ENCODE results near the gene MAD1L1.
"Not testable (repeated sequence)": the region's sequence is repeated elsewhere in the genome, so short reads cannot be mapped to it uniquely, and the experiment has no call there.

The MAD1L1 gene

GRCh38 chr7:2232766-2233520, at the start of gene MAD1L1:
MAD1L1 (minus strand) TSS chr7:2232945; CDS start chr7:2230133, 2,812 bp downstream.
- peak in 55 of 56 donors; percentile 10 to 90 (median 72) for DNase-seq

GRCh38 chr7:2282185-2282751, 49.5 kb upstream of the MAD1L1 start:
- DNase-seq: no peak

- peak in 8 of 56 donors; percentile 3 to 25 (median 9) for DNase-seq
Observed at GRCh38 chr7:2281541-2281940, 48.8 kb upstream of the MAD1L1 start.

GRCh38 chr7:2280424-2280823, 47.7 kb upstream of the MAD1L1 start:
- DNase-seq: no peak

GRCh38 chr7:2279896-2280295, 47.2 kb upstream of the MAD1L1 start:
- DNase-seq: no peak

DNA sequence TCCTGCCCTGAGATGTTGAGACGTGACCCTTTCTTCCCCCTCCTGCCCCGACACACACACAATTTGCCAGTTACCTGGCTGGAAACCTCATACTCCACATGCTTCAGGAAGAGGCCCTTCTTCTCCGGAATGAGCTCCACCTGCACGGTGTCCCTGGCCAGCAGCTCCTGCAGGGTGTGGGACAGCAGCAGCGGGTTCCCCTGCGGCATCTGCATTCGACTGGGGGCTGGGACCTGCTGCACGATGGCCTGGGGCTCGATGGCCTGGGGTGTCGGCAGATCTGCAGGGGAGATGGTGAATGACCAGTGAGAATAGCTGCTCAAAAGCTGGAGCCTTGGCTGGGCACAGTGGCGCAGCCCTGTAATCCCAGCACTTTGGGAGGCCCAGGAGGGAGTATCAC, 45.3 kb upstream of the MAD1L1 start:
- no peak for DNase-seq

DNA sequence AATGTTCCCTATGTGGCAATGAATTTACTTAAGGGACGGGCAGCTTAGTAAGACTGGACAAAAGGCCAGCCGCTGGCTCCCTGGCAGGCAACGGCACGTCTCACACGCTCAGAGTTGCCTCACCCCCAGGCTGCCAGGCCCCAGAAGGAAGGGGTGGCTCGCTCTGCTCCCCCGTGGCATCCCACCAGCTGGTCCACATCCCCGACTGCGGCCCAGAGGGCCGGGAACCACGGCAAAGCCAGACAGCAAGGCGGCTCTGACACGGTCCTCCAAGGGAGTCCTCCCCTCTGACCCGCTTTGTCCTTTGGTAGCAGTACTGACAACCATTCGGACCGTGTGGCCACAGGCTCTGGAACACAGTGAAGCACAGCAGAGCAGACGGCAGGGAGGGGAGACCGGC, 43.4 kb upstream of the MAD1L1 start:
- DNase-seq: peak in 1 of 56 donors; percentile 16

DNA sequence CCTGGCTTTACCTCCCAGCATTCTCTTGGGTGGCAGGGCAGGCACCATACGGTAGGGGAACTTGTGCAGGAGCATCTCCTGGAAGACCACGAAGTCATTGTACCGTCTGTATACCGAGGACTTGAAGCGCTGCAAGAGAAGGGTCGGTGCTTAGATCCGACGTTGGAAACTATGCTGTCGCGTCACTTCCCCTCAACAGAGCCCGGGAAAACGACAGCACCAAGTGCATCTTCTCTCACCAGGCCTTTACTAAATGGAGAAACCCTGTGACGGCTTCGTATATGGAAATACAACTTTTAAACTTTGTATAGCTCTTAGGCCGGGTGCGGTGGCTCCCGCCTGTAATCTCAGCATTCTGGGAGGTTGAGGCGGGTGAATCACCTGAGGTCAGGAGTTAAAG, 42.4 kb upstream of the MAD1L1 start:
- DNase-seq: no peak

DNA sequence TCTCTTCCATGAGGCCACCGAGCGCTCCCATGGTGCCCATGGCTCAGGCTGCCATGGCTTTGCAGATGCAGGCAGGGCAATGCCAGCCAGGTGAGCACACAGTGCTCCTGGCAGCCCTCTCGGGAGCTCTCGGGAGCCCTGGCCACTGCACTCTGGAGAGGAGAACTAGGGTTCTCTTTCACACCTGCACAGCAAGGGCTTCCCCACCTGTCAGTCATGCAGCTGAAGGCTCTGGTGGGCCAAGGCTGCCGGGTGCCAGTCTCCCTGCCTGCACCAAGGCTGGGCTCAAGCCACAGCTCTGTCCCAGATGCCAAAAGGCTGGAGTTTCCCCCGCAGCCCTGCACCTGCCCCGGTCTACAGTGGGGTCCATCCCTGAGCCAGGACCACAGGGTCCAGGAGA, 41.9 kb upstream of the MAD1L1 start:
- DNase-seq: no peak

DNA sequence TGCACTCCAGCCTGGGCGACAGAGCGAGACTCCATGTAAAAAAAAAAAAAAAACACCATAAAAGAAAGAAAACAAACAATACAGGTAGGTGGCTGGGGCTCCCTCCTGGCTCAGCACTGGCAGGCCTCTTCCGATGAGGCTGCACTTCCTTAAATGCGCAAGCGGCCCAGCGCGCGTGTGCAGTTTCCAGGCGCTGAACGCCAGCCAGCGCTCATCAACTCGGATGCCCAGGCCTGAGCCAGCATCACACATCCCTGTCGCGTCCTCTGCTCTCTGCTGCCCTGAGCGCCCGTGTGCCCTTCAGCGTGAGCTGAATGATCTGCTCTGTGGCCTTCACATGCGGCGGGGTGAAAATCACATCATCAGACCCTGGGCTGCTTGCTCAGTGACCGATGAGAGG, 41.1 kb upstream of the MAD1L1 start:
- no peak for DNase-seq

- peak in 5 of 56 donors; percentile 5 to 40 (median 13) for DNase-seq
Observed at GRCh38 chr7:2272031-2272430, 39.3 kb upstream of the MAD1L1 start.

- DNase-seq: peak in 2 of 56 donors; percentile 25 to 40
Observed at GRCh38 chr7:2271273-2272026, 38.7 kb upstream of the MAD1L1 start.

- no peak for DNase-seq
Observed at GRCh38 chr7:2270495-2270894, 37.8 kb upstream of the MAD1L1 start.

DNA sequence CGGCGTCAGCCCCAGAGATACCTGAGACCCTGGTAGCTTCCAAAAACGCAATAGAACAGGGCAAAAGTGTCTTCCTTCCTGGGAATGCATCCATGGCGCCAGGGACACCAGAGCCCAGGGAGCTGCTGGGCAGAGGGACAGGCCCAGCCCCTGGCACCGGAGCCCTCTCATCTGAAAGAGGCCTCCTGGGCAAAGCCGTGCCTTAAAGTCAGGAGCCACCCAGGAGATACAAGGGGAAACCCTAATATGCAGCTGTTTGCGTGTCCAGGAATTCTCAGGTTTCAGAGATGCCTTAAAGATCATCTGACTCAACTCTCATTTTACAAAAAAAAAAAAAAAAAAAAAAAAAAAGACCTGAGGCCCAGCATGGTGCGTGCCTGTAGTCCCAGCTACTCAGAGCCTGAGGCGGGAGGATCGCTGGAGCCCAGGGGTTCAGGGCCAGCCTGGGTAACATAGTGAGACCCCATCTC, 37.3 kb upstream of the MAD1L1 start:
- no peak for DNase-seq

DNA sequence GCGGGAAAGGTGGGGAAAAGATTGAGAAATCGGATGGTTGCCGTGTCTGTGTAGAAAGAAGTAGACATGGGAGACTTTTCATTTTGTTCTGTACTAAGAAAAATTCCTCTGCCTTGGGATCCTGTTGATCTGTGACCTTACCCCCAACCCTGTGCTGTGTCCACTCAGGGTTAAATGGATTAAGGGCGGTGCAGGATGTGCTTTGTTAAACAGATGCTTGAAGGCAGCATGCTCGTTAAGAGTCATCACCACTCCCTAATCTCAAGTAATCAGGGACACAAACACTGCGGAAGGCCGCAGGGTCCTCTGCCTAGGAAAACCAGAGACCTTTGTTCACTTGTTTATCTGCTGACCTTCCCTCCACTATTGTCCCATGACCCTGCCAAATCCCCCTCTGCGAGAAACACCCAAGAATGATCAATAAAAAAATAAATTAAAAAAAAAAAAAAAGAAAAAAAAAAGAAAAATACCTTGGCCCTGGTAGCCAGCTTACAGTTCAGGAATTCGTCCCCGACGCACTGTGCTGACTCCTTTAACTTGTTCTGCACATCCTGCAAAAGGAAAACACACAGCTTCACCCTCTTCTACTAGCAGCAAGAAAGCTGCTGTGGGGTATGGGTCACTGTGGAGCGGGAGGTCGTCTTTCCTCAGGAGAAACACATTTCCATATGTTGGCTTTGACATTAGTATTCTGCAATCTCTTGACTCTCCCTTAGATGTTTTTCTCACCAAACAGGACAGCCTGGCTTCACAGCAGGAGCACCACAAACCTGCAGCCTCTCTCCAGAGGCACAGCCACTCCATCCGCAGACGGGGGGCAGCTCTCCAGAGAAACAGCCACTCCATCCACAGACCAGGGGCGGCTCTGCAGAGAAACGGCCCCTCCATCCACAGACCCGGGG, 36.6 kb upstream of the MAD1L1 start:
- DNase-seq: not testable (repeated sequence)

DNA sequence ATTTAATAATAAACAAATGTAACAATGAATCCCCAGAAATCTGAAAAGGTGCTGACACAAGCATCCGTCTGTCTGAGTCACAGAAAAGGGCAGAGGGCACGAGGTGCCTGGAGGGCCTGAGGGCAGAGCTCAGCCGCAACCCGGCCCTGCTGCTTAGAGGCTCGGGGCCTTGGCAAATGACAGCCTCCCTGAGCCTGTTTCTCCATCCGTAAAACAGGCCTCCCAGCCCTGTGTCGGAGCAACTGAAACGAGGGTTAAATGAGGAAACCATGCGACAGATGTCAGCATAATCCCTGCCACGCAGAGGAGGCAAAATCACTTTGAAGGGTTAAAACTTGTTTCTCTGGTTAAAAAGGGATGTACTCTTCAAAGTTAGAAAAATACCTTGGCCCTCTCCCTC, 34.2 kb upstream of the MAD1L1 start:
- DNase-seq: no peak

DNA sequence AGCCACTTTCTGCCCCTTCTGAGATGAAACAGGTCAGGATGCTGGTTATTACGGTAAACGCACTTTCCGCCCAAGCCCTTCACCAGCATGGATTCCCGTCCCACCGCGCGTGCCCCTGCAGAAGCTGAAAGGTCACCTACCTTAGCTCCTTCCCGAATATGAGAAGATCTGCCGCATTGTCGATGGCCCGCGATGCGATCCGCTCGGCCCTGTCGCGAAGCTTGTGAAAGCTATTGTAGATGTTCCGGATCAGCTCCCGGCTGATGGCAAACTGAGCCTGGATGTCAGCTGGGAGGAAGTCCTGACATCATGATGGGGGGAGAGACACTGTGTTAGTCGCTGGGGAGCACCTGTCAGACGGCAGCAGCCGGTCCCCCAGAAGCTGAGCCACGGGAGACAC, 31.4 kb upstream of the MAD1L1 start:
- DNase-seq: no peak

DNA sequence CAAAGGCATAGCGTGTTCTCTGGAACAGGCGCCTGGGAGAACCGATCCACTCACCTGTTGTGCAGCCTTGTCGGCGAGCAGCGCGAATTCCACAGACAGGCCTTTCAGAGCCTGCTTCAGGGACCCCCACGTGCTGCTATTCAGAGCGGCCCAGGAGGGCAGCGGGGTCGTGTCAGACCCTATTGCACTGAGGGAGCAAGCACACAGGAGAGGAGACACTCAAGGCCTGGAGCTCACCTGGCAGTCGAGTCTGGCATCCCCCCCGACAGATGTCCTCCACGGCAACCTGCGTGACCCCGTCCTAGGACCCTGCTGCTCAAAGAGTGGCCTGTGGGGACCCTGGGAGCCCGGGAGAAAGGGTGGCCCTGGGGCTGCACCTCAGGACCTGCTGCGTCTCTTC, 30.4 kb upstream of the MAD1L1 start:
- DNase-seq: no peak

GRCh38 chr7:2261611-2262010, 28.9 kb upstream of the MAD1L1 start:
- DNase-seq: peak in 2 of 56 donors; percentile 5 to 19

DNA sequence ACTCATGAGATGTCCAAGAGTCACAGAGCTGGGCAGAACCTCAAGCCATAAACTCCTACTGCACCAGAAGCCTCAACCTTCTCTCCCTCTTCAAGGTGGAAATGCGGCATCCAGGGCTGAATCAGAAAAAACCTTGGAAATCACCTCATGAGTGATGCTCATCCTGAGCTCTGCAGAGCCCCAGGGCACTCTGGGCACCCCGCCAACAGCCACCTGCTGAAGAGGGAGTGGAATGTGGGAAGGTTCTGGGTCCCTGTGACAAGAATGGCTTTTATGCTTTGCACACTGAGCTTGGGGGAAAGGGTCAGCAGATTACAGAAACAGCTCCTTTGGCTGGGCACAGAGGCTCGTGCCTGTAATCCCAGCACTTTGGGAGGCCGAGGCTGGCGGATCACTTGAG, 28.1 kb upstream of the MAD1L1 start:
- no peak for DNase-seq

DNA sequence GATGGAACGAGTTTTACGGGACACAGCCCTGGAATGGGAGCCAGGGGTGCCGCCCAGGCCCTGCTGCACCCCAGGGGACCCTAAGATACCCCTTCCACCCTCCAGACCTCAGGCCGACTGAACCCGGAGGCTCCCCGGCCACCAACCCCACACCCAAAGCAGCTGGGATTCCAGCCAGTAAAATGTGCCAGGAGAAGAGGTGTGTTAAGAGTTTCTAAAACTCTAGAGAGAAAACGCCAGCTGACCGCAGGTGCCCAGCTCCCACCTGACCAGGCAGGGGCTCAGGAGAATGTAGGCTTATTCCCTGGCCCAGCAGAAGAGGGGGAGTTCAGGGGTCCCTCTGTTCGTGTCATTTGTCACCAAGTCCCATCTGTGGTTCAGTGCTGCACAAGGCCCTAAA, 26.7 kb upstream of the MAD1L1 start:
- DNase-seq: no peak

Measured in nucleus accumbens (tissue), 56 donors.